ENCODE measurements around the gene CTNND1. TPM values are rescaled to one million over a fixed set of nuclear protein-coding genes. Genes with fewer than 3 reads are reported as not detected.

Gene CTNND1
- total RNA-seq, 1 donor: 140 TPM

GRCh38 chr11:57776031-57776521, 14.5 kb downstream of the CTNND1 start:
- H3K27me3 ChIP-seq (ENCODE audit: insufficient read depth, low read length): no peaks in the 10 kb centered on the region
- H4K20me1 ChIP-seq (ENCODE audit: insufficient read depth, low read length): peaks cover 64% of the 10 kb centered on the region
- peaks cover 94% of the 10 kb centered on the region for H3K79me2 ChIP-seq (ENCODE audit: insufficient read depth, low read length)
- no peak for TF ChIP-seq CTCF (IDR thresholded peaks at IDR 0.05; ENCODE audit: extremely low read depth, low read depth, low read length)
- no peak for DNase-seq (ENCODE audit: insufficient read length, low spot score, missing footprints)
- H3K4me2 ChIP-seq (ENCODE audit: insufficient read depth, low read length): peak overlapping the region; percentile 73
- peaks cover 63% of the 10 kb centered on the region for H3K4me1 ChIP-seq (ENCODE audit: insufficient read depth, low read length)
- H3K27ac ChIP-seq (ENCODE audit: low read depth, low read length): peak overlapping the region; percentile 96
- no peaks in the 10 kb centered on the region for H3K9me3 ChIP-seq (ENCODE audit: low read depth, low read length)
- H3K36me3 ChIP-seq (ENCODE audit: insufficient read depth, low read length): no peaks in the 10 kb centered on the region
- H3K4me3 ChIP-seq (ENCODE audit: insufficient read depth, low read length): peak overlapping the region; percentile 49
- no peak overlapping the region for H2AFZ ChIP-seq (ENCODE audit: low read length)

GRCh38 chr11:57776577-57777210, 15.1 kb downstream of the CTNND1 start:
- Histone ChIP-seq H3K4me2 (ENCODE audit: insufficient read depth, low read length) (peak overlapping the region; percentile 73), H3K79me2 (ENCODE audit: insufficient read depth, low read length) (peaks cover 94% of the 10 kb centered on the region), H3K9me3 (ENCODE audit: low read depth, low read length) (no peaks in the 10 kb centered on the region), H3K27me3 (ENCODE audit: insufficient read depth, low read length) (no peaks in the 10 kb centered on the region), H3K27ac (ENCODE audit: low read depth, low read length) (peak overlapping the region; percentile 96), H2AFZ (ENCODE audit: low read length) (no peak overlapping the region), H3K36me3 (ENCODE audit: insufficient read depth, low read length) (no peaks in the 10 kb centered on the region), H4K20me1 (ENCODE audit: insufficient read depth, low read length) (peaks cover 62% of the 10 kb centered on the region), H3K4me1 (ENCODE audit: insufficient read depth, low read length) (peaks cover 63% of the 10 kb centered on the region), H3K4me3 (ENCODE audit: insufficient read depth, low read length) (no peak overlapping the region)
- DNase-seq (ENCODE audit: insufficient read length, low spot score, missing footprints): no peak
- no peak for TF ChIP-seq CTCF (IDR thresholded peaks at IDR 0.05; ENCODE audit: extremely low read depth, low read depth, low read length)

- no peak for DNase-seq (ENCODE audit: insufficient read length, low spot score, missing footprints)
- H3K27me3 ChIP-seq (ENCODE audit: insufficient read depth, low read length): no peaks in the 10 kb centered on the region
- H4K20me1 ChIP-seq (ENCODE audit: insufficient read depth, low read length): peaks cover 53% of the 10 kb centered on the region
- no peak overlapping the region for H2AFZ ChIP-seq (ENCODE audit: low read length)
- TF ChIP-seq CTCF (IDR thresholded peaks at IDR 0.05; ENCODE audit: extremely low read depth, low read depth, low read length): no peak
- peaks cover 52% of the 10 kb centered on the region for H3K4me1 ChIP-seq (ENCODE audit: insufficient read depth, low read length)
- no peaks in the 10 kb centered on the region for H3K9me3 ChIP-seq (ENCODE audit: low read depth, low read length)
- H3K36me3 ChIP-seq (ENCODE audit: insufficient read depth, low read length): no peaks in the 10 kb centered on the region
- H3K4me3 ChIP-seq (ENCODE audit: insufficient read depth, low read length): peak overlapping the region; percentile 36
- peak overlapping the region; percentile 77 for H3K4me2 ChIP-seq (ENCODE audit: insufficient read depth, low read length)
- peak overlapping the region; percentile 96 for H3K27ac ChIP-seq (ENCODE audit: low read depth, low read length)
- H3K79me2 ChIP-seq (ENCODE audit: insufficient read depth, low read length): peaks cover 94% of the 10 kb centered on the region
These were observed 16.3 kb downstream of the CTNND1 start for GRCh38 chr11:57777969-57778317.

- peaks cover 48% of the 10 kb centered on the region for H4K20me1 ChIP-seq (ENCODE audit: insufficient read depth, low read length)
- peak overlapping the region; percentile 36 for H3K4me3 ChIP-seq (ENCODE audit: insufficient read depth, low read length)
These were observed 16.9 kb downstream of the CTNND1 start for GRCh38 chr11:57778318-57779037.

More at GRCh38 chr11:57778318-57779037, 16.9 kb downstream of the CTNND1 start:
- Histone ChIP-seq H2AFZ (ENCODE audit: low read length) (no peak overlapping the region), H3K9me3 (ENCODE audit: low read depth, low read length) (no peaks in the 10 kb centered on the region), H3K4me1 (ENCODE audit: insufficient read depth, low read length) (peaks cover 49% of the 10 kb centered on the region), H3K36me3 (ENCODE audit: insufficient read depth, low read length) (no peaks in the 10 kb centered on the region), H3K27ac (ENCODE audit: low read depth, low read length) (peak overlapping the region; percentile 96), H3K79me2 (ENCODE audit: insufficient read depth, low read length) (peaks cover 93% of the 10 kb centered on the region), H3K4me2 (ENCODE audit: insufficient read depth, low read length) (peak overlapping the region; percentile 77), H3K27me3 (ENCODE audit: insufficient read depth, low read length) (no peaks in the 10 kb centered on the region)
- TF ChIP-seq CTCF (IDR thresholded peaks at IDR 0.05; ENCODE audit: extremely low read depth, low read depth, low read length): no peak
- DNase-seq (ENCODE audit: insufficient read length, low spot score, missing footprints): peak; percentile 90

Measured in osteoblast (primary cell).